Mucosa of rectum (tissue), 2 donors: Measurements from ENCODE around the gene TBC1D22A.

Source experiments
- H3K27ac ChIP-seq, 2 donors: one replicate each; pipeline ENCODE4 v1.7.0; 2013; ENCODE audit warnings: inconsistent platforms in 2 of 2, low read depth in 2 of 2, low read length in 2 of 2
- H3K27me3 ChIP-seq, 2 donors: one replicate each; pipeline ENCODE4 v1.7.0; 2013; ENCODE audit warnings: low read length in 2 of 2; ENCODE audit not compliant: control insufficient read depth in 2 of 2, insufficient read depth in 2 of 2
- H3K36me3 ChIP-seq, 2 donors: one replicate each; pipeline ENCODE4 v1.7.0; 2013; ENCODE audit warnings: low read length in 2 of 2; ENCODE audit not compliant: control insufficient read depth in 2 of 2, insufficient read depth in 2 of 2
- H3K4me1 ChIP-seq, 2 donors: one replicate each; pipeline ENCODE4 v1.7.0; 2013; ENCODE audit warnings: low read length in 2 of 2, mild to moderate bottlenecking in 1 of 2; ENCODE audit not compliant: control insufficient read depth in 2 of 2, insufficient read depth in 2 of 2
- H3K4me3 ChIP-seq, 2 donors: one replicate each; pipeline ENCODE4 v1.7.0; 2013; ENCODE audit warnings: low read length in 2 of 2
- H3K9ac ChIP-seq, 2 donors: one replicate each; pipeline ENCODE4 v1.7.0; 2013; ENCODE audit warnings: low read length in 2 of 2, low read depth in 1 of 2, mild to moderate bottlenecking in 1 of 2
- H3K9me3 ChIP-seq, 2 donors: one replicate each; pipeline ENCODE4 v1.7.0; 2013; ENCODE audit warnings: low read length in 2 of 2; ENCODE audit not compliant: control insufficient read depth in 2 of 2
- donor health status: healthy.
- donor health status: Normal muscosa, but diverticular disease.

Gene TBC1D22A

GRCh38 chr22:47199261-47199978, 437.0 kb downstream of the TBC1D22A start:
- Histone ChIP-seq H3K4me3 (no peak overlapping the region), H3K9me3 (no peaks in the 10 kb centered on the region), H3K4me1 (no peaks in the 10 kb centered on the region), H3K9ac (no peak overlapping the region), H3K27ac (no peak overlapping the region), H3K36me3 (no peaks in the 10 kb centered on the region), H3K27me3 (peaks cover 0 to 3% of the 10 kb centered on the region in 2 donors)

GRCh38 chr22:47199979-47200272, 437.5 kb downstream of the TBC1D22A start:
- Histone ChIP-seq H3K27ac (no peak overlapping the region), H3K9me3 (no peaks in the 10 kb centered on the region), H3K9ac (no peak overlapping the region), H3K4me3 (no peak overlapping the region), H3K4me1 (no peaks in the 10 kb centered on the region), H3K36me3 (no peaks in the 10 kb centered on the region), H3K27me3 (peaks cover 0 to 3% of the 10 kb centered on the region in 2 donors)

- H3K27me3 ChIP-seq: peaks cover 0 to 3% of the 10 kb centered on the region in 2 donors
Observed at GRCh38 chr22:47200273-47201051, 438.0 kb downstream of the TBC1D22A start.

DNA sequence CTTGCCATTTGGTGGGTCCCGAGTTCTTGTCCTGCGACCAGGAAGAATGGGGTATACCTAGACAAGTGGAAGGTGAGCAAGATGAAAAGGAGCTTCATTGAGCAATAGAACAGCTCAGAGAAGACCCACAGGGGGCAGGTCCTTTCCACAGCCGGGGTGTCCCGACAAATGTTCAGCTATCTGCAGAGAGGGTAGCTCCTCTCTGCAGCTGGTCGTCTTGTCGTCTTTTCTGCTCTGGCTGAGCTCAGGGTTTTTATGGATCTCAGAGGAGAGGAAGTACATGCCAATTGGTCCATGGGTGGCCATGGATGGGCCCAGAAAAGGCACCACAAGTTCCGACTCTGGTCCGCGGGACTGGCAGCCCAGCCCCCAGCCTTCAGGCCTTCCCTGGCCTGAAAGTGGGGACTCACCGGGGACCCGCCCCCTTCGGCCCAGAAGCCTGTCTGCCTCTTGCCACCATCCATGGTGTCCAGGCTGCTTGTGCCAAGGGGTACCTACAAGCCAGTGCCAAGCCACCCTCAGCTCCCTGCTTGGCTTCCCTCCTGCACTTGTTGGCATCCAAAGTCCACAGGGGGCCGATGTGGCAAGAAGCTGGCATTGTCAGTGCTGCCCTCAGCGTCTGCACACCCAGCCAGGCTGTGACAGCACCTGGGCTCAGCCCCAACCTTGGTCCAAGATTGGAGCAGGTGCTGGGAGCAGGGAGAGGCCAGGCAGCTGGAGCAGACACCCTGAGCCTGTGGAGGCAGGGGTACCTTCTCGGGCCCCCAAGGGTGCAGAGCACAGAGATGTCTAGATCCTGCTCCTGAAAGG, 438.9 kb downstream of the TBC1D22A start:
- Histone ChIP-seq H3K36me3 (no peaks in the 10 kb centered on the region), H3K4me3 (no peak overlapping the region), H3K9ac (no peak overlapping the region), H3K4me1 (no peaks in the 10 kb centered on the region), H3K27me3 (peaks cover 0 to 3% of the 10 kb centered on the region in 2 donors), H3K9me3 (no peaks in the 10 kb centered on the region), H3K27ac (no peak overlapping the region)

More at GRCh38 chr22:47200273-47201051, 438.0 kb downstream of the TBC1D22A start:
- no peaks in the 10 kb centered on the region for H3K36me3 ChIP-seq
- H3K27ac ChIP-seq: no peak overlapping the region
- H3K4me1 ChIP-seq: no peaks in the 10 kb centered on the region
- no peak overlapping the region for H3K9ac ChIP-seq
- H3K4me3 ChIP-seq: no peak overlapping the region
- H3K9me3 ChIP-seq: no peaks in the 10 kb centered on the region

- no peaks in the 10 kb centered on the region for H3K36me3 ChIP-seq
- H3K4me3 ChIP-seq: no peak overlapping the region
- H3K4me1 ChIP-seq: no peaks in the 10 kb centered on the region
- no peaks in the 10 kb centered on the region for H3K9me3 ChIP-seq
- no peak overlapping the region for H3K9ac ChIP-seq
- no peak overlapping the region for H3K27ac ChIP-seq
- peaks cover 0 to 3% of the 10 kb centered on the region in 2 donors for H3K27me3 ChIP-seq
Observed at GRCh38 chr22:47201996-47202818, 439.8 kb downstream of the TBC1D22A start.

- no peak overlapping the region for H3K27ac ChIP-seq
- H3K9ac ChIP-seq: no peak overlapping the region
Observed at GRCh38 chr22:47202819-47203553, 440.5 kb downstream of the TBC1D22A start.

DNA sequence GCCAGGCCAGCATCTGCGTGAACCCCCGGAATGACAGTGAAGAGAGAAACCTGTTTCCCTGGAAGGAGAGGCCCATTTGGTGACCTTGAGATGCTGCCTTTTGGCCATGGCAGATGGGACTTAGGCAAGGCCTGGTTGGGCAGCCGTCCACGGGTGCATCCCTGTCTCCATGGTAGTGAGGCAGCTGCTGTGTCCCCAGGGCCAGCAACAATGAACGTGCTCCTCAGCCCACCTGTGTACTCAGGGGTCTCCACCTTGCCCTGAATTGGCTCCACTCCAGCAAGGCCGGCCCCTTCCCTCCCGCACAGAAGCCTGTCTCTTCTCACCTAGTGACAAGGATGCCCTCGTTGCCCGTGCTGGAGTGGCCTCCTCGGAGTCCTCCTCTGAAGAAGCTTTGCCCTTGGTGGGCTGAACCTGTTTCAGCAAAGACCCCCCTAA, 441.1 kb downstream of the TBC1D22A start:
- Histone ChIP-seq H3K27me3 (no peaks in the 10 kb centered on the region), H3K4me3 (no peak overlapping the region), H3K27ac (no peak overlapping the region), H3K9me3 (no peaks in the 10 kb centered on the region), H3K36me3 (no peaks in the 10 kb centered on the region), H3K4me1 (no peaks in the 10 kb centered on the region), H3K9ac (no peak overlapping the region)

More at GRCh38 chr22:47202819-47203553, 440.5 kb downstream of the TBC1D22A start:
- H3K9me3 ChIP-seq: no peaks in the 10 kb centered on the region
- no peaks in the 10 kb centered on the region for H3K27me3 ChIP-seq
- no peaks in the 10 kb centered on the region for H3K36me3 ChIP-seq
- H3K4me1 ChIP-seq: no peaks in the 10 kb centered on the region
- no peak overlapping the region for H3K4me3 ChIP-seq

DNA sequence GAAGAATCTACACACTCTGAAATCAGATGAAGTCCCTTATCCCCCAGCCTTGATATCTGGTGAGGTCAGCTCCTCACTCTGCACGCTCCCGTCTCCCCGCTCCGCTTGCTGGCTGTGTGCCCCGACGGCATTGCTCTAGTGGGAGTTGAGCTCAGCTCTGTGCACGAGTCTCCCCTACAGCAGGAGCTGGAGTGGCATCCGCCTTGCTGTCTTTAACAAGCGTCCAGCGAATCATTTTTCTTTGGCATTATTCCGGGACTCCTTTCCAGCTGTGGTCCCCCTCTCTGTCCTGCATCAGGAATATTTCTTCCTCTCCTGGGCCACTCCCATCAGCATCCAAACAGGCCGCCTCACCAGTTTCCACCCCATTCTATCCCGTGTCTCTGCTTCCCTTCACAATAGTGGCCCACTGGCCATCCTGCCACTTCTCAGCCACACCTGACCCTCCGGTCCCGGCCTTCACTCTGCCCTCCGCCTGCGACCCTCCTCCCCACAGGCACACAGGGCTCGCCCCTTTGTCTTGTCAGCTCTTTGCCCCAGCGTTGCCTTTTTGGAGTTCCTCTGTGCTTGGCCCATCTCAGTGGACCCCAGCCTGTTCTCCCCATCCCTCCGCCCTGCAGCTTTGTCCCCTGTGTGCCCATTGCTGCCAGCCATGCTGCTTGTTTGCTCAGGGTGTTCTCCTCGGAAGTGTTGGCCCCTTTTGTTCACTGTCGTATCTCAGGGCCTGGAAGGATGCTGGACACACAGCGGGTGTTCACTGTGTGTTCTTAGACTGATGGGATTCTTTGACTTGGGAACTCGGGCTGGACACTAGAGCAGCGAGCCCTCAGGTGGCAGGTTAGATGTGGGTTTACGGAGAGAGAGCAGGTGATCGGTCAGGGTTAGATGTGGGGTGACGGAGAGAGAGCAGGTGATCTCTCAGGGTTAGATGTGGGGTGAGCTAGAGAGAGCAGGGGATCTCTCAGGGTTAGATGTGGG, 441.8 kb downstream of the TBC1D22A start:
- H3K27me3 ChIP-seq: no peaks in the 10 kb centered on the region
- H3K4me3 ChIP-seq: no peak overlapping the region
- H3K4me1 ChIP-seq: no peaks in the 10 kb centered on the region
- H3K36me3 ChIP-seq: no peaks in the 10 kb centered on the region
- H3K9ac ChIP-seq: no peak overlapping the region
- H3K27ac ChIP-seq: no peak overlapping the region
- no peaks in the 10 kb centered on the region for H3K9me3 ChIP-seq
